GM18498 (cell line): ENCODE results near the gene RAB44.
"Not testable (repeated sequence)": the region's sequence is repeated elsewhere in the genome, so short reads cannot be mapped to it uniquely, and the experiment has no call there.

Source experiments
- ATAC-seq: cut with Tn5 transposase; IDR thresholded peaks from one replicate; pipeline ENCODE4 v1.9.1; 2021; ENCODE audit warnings: mild to moderate bottlenecking, moderate library complexity; ENCODE audit not compliant: unreplicated experiment

The RAB44 gene

DNA sequence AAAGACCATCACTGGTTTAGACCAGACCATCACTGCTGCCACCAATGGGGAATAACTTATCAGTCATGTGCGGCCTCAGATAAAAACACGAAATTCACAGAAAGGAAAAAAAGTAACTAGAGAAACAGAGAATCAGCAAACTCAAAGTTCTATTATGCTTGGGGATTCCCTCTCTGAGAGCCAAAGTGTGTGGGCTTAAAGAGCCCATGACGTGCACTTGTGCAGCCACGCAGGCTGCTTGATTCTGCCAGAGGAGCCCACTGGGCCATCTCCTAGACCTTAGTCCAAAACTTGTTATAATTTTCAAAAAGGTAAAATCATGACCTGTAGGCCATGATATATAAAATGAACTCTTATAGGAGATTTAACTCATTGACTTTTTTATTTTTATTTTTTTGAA is 15.2 kb downstream of the RAB44 start:
- no peak for ATAC-seq

GRCh38 chr6:36713846-36714245 is 16.2 kb downstream of the RAB44 start:
- no peak for ATAC-seq

- ATAC-seq, result no peak
Measured at GRCh38 chr6:36714511-36714910, 16.9 kb downstream of the RAB44 start.

GRCh38 chr6:36715469-36715868 is 17.8 kb downstream of the RAB44 start:
- ATAC-seq, result no peak

GRCh38 chr6:36716476-36717093 is 19.0 kb downstream of the RAB44 start:
- ATAC-seq, result no peak

GRCh38 chr6:36717231-36717825 is 19.7 kb downstream of the RAB44 start:
- ATAC-seq, result no peak

DNA sequence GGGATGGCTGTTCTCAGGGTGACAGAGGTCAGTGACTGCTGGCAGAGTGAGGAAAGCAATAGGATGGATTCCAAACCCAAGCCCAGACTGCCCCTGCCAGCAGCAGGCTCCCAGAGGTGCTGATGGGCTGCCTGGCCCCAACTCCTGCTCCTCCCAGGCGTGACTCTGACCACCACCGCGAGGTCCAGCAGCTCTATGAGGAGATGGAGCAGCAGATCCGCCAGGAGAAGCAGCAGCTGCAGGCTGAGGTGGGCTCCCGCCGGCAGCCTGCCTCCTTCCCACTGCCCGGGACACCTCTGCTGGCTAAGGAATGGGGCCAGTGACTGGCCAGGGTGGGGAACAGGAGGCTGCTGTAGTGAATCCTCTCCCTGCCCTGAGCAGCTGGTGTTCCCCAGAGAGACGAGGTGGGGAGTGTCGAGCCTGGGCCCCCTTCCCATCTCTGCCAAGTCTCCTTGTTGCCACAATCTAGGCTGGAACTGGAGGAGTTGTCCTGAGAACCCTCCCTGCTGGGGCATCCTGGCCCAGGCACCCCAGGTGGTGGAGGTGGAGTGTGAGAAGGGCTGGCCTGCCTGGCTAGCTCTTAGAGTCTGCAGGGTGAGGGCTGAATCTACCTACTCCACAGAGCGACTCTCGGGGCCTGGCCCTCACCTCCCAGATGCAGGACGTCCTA is 20.4 kb downstream of the RAB44 start:
- ATAC-seq, result no peak

GRCh38 chr6:36718560-36718959 is 20.9 kb downstream of the RAB44 start:
- no peak for ATAC-seq

GRCh38 chr6:36719126-36719525 is 21.5 kb downstream of the RAB44 start:
- ATAC-seq, result no peak

DNA sequence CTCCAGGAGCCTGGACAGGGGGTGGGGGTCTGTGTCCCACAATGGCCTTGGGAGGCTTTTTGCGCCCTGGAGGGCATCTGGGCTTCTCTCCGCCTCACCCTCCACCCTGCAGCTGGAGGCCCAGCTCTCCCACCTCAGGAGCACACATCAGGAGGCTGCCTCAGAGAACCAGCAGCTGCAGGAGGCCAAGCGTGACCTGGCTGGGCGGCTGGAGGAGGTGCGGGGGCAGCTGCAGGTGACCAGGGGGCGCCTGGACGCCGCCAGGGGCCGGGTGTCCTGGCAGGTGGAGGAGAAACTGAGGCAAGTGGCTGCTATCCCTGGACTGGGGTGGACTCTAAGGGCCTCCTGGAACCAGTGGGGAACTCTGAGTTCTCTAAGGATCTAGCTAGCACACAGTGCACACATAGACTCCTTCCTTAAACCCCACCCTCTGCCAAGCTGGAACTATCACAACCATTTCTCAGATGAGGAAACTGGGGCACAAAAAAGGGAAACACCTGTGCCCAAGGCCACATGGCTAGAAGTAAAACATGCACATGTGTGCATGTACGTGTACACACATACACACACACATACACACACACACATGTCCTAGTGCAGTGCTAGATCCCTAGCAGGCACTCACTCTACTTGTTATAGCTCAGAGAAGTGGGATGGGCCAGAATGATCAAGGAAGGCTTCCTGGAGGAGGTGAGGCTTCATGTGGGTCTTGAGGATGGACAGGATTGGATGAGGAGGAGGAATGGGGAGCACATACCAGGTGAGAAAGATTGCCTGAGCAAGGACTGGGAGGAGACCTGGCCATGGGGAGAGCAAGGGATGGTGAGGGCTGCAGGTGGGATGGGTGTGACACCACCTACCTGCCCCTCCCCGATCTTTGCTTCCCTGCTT is 22.9 kb downstream of the RAB44 start:
- no peak for ATAC-seq

- ATAC-seq, result no peak
Measured at GRCh38 chr6:36721369-36722140, 23.9 kb downstream of the RAB44 start.

DNA sequence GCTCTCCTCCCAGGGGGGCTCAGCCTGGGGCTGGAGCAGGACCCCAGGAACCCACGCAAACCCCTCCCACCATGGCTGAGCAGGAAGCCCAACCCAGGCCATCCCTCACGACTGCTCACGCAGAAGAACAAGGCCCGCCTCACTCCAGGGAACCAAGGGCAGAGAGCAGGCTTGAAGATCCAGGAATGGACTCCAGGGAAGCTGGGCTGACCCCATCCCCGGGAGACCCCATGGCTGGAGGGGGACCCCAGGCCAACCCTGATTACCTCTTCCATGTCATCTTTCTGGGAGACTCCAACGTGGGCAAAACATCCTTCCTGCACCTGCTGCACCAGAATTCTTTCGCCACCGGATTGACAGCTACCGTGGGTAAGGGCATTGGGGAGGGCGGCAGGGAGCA is 24.7 kb downstream of the RAB44 start:
- ATAC-seq, result no peak

GRCh38 chr6:36722879-36723278 is 25.3 kb downstream of the RAB44 start:
- ATAC-seq, result no peak

- not testable (repeated sequence) for ATAC-seq
Measured at GRCh38 chr6:36723992-36724391, 26.4 kb downstream of the RAB44 start.

GRCh38 chr6:36724514-36725390 is 27.1 kb downstream of the RAB44 start:
- no peak for ATAC-seq

DNA sequence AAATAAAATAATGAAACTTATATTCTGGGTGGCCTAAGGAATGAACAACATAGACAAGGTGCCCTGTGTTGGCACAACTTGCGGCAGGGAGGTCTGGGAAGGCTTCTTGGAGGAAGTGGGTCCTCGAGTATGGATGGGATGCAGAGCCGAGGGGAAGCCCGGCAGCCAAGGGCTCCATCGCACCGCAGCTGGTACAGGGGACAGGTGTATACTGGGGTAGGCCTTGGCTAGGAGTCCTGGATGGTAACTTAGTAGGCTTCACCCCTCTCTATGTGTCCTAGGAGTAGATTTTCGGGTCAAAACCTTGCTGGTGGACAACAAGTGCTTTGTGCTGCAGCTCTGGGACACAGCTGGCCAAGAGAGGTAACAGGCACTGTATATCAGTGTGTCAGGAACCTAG is 28.0 kb downstream of the RAB44 start:
- no peak for ATAC-seq

DNA sequence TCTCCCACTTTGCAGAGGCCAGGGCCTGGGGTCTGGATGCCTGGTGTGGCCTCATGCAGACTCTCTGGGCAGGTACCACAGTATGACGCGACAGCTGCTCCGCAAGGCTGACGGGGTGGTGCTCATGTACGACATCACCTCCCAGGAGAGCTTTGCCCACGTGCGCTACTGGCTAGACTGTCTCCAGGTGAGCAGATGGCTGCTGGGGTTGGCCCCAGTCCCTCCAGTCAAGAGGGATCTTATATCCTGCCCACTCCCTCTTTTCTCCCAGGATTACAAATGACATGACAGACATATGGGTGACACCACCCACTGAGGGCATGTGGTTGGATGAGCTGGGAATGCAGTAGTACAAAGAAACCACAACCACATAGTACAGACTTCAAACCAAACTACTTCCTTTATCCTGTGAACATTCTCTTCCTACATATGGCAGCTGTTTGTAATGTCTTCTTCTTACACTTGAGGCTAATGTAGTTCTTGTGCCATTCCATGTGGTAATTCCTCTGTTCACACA is 29.9 kb downstream of the RAB44 start:
- ATAC-seq, result no peak

DNA sequence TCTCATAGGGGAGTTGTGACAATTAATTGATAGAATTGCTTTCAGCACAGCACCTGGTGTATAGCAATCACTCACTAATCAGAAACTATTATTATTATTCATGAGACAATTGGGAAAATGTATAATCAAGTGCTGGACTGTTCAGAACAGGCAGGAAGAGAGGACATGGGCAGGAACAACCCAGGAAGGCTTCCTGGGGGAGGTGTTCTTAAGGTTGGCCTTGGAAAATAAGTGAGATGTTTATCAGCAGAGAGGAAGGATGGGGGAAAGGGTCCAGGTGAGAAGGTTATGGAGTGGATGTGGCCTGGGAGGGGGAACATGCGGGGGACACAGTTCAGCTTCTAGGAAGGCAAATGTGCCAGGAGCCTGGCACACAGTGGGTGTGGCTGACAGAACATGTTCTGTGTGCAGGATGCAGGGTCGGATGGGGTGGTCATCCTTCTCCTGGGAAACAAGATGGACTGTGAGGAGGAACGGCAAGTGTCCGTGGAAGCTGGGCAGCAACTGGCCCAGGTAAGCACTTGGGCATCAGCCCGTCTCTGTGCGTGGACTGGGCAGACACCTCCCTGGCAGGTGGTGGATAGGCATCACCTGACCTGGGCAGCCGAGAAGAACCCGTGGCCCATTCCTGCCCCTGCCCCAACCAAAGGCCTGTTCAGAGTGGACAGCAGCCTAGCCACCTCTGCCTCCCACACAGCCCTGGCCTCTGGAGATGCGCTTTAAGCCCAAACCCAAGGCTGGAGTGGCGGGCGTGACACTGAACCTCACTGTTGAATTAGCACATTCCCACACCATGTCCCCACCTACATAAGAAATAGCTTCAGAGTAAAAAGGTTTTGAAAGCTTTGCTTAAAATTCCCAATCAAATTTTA is 30.9 kb downstream of the RAB44 start:
- ATAC-seq, result no peak

- ATAC-seq, result no peak
Measured at GRCh38 chr6:36729161-36729524, 31.5 kb downstream of the RAB44 start.
